ENCODE results near the gene LTC4S. TPM values are rescaled to one million over a fixed set of nuclear protein-coding genes. Genes with fewer than 3 reads are reported as not detected.
"Not testable (repeated sequence)": the region's sequence is repeated elsewhere in the genome, so short reads cannot be mapped to it uniquely, and the experiment has no call there.

The LTC4S gene
- polyA plus RNA-seq, 1 experiment = 0.88 TPM

- no peak overlapping the region for H3K4me3 ChIP-seq (ENCODE audit: low read depth, low read length)
- no peak for DNase-seq (ENCODE audit: low read depth)
- peaks cover 54% of the 10 kb centered on the region for H3K36me3 ChIP-seq (ENCODE audit: control insufficient read depth, insufficient read depth, low read length)
- TF ChIP-seq CTCF (IDR thresholded peaks at IDR 0.05; ENCODE audit: insufficient read depth, low read depth, low read length) = no peak
- ChIA-PET CTCF (no interaction called here), POLR2A (interaction anchor here (1.0 kb wide), 1 partner anchor 10 kb away, joined by 3 read pairs; no protein-coding TSS in a partner anchor)
- no peaks in the 10 kb centered on the region for H3K27me3 ChIP-seq (ENCODE audit: control insufficient read depth, insufficient read depth, low read length)
Measured at GRCh38 chr5:179832039-179832745, 38.4 kb downstream of the LTC4S start.

GRCh38 chr5:179833056-179833708 lies 39.4 kb downstream of the LTC4S start:
- H3K36me3 ChIP-seq (ENCODE audit: control insufficient read depth, insufficient read depth, low read length) = peaks cover 59% of the 10 kb centered on the region
- H3K27me3 ChIP-seq (ENCODE audit: control insufficient read depth, insufficient read depth, low read length) = no peaks in the 10 kb centered on the region
- H3K4me3 ChIP-seq (ENCODE audit: low read depth, low read length) = no peak overlapping the region
- DNase-seq (ENCODE audit: low read depth) = no peak
- POLR2A ChIA-PET = interaction anchor here (1.0 kb wide), 1 partner anchor 11 kb away, joined by 3 read pairs; no protein-coding TSS in a partner anchor
- no peak for TF ChIP-seq CTCF (IDR thresholded peaks at IDR 0.05; ENCODE audit: insufficient read depth, low read depth, low read length)
- CTCF ChIA-PET = interaction anchor here (0.8 kb wide), 1 partner anchor 13 kb away, joined by 3 read pairs; the partner anchor contains the start of gene SQSTM1

- DNase-seq (ENCODE audit: low read depth) = no peak
- TF ChIP-seq CTCF (IDR thresholded peaks at IDR 0.05; ENCODE audit: insufficient read depth, low read depth, low read length) = no peak
- H3K4me3 ChIP-seq (ENCODE audit: low read depth, low read length) = no peak overlapping the region
- ChIA-PET POLR2A (no interaction called here), CTCF (no interaction called here)
- H3K27me3 ChIP-seq (ENCODE audit: control insufficient read depth, insufficient read depth, low read length) = no peaks in the 10 kb centered on the region
- H3K36me3 ChIP-seq (ENCODE audit: control insufficient read depth, insufficient read depth, low read length) = peaks cover 58% of the 10 kb centered on the region
Measured at GRCh38 chr5:179833709-179834070, 39.9 kb downstream of the LTC4S start.

- ChIA-PET CTCF (no interaction called here), POLR2A (no interaction called here)
- DNase-seq (ENCODE audit: low read depth) = no peak
- Histone ChIP-seq H3K36me3 (ENCODE audit: control insufficient read depth, insufficient read depth, low read length) (peaks cover 54% of the 10 kb centered on the region), H3K27me3 (ENCODE audit: control insufficient read depth, insufficient read depth, low read length) (no peaks in the 10 kb centered on the region), H3K4me3 (ENCODE audit: low read depth, low read length) (no peak overlapping the region)
- TF ChIP-seq CTCF (IDR thresholded peaks at IDR 0.05; ENCODE audit: insufficient read depth, low read depth, low read length) = no peak
Measured at GRCh38 chr5:179834120-179834519, 40.3 kb downstream of the LTC4S start.

GRCh38 chr5:179834871-179835270 lies 41.1 kb downstream of the LTC4S start:
- DNase-seq (ENCODE audit: low read depth); CTCF ChIA-PET; H3K4me3 ChIP-seq (ENCODE audit: low read depth, low read length); POLR2A ChIA-PET; H3K27me3 ChIP-seq (ENCODE audit: control insufficient read depth, insufficient read depth, low read length): not testable (repeated sequence)
- peaks cover 49% of the 10 kb centered on the region for H3K36me3 ChIP-seq (ENCODE audit: control insufficient read depth, insufficient read depth, low read length)
